ENCODE measurements around the gene NDUFAF8.

DNA sequence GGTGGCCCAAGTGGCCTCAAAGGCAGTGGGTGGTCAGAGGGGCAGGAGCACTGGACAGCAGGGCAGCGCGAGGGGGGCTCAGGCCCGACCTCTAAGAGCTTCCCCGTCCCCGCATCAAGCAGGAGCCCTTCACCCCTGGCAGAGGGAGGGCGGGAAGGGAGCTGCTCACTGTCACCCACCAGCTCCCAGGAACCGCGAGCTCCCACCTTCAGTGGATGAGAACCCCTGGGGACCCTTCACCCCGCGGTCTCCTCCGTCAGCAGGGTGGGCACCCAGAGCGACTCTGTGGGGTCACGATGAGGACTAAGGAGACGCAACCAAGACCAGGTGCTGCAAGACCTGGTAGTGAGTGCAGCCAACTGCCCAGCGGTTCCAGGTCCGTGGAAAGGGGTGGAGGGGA is 30.0 kb upstream of the NDUFAF8 start:
- no peak for TF ChIP-seq TAF1 (IDR thresholded peaks at IDR 0.05; ENCODE audit: borderline replicate concordance, insufficient read depth, low read length)
- TF ChIP-seq POLR2AphosphoS5 (IDR thresholded peaks at IDR 0.05; ENCODE audit: low read depth, low read length): no peak
- TF ChIP-seq, protein P1, sequence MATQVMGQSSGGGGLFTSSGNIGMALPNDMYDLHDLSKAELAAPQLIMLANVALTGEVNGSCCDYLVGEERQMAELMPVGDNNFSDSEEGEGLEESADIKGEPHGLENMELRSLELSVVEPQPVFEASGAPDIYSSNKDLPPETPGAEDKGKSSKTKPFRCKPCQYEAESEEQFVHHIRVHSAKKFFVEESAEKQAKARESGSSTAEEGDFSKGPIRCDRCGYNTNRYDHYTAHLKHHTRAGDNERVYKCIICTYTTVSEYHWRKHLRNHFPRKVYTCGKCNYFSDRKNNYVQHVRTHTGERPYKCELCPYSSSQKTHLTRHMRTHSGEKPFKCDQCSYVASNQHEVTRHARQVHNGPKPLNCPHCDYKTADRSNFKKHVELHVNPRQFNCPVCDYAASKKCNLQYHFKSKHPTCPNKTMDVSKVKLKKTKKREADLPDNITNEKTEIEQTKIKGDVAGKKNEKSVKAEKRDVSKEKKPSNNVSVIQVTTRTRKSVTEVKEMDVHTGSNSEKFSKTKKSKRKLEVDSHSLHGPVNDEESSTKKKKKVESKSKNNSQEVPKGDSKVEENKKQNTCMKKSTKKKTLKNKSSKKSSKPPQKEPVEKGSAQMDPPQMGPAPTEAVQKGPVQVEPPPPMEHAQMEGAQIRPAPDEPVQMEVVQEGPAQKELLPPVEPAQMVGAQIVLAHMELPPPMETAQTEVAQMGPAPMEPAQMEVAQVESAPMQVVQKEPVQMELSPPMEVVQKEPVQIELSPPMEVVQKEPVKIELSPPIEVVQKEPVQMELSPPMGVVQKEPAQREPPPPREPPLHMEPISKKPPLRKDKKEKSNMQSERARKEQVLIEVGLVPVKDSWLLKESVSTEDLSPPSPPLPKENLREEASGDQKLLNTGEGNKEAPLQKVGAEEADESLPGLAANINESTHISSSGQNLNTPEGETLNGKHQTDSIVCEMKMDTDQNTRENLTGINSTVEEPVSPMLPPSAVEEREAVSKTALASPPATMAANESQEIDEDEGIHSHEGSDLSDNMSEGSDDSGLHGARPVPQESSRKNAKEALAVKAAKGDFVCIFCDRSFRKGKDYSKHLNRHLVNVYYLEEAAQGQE (IDR thresholded peaks at IDR 0.05; ENCODE audit: insufficient read depth in 1 of 2, low read depth in 2 of 2, low read length in 2 of 2): no peak
